ENCODE data around the gene BLOC1S1.
A peak's percentile ranks its signal among the peaks of the same experiment; 100 is the strongest.

The BLOC1S1 gene

DNA sequence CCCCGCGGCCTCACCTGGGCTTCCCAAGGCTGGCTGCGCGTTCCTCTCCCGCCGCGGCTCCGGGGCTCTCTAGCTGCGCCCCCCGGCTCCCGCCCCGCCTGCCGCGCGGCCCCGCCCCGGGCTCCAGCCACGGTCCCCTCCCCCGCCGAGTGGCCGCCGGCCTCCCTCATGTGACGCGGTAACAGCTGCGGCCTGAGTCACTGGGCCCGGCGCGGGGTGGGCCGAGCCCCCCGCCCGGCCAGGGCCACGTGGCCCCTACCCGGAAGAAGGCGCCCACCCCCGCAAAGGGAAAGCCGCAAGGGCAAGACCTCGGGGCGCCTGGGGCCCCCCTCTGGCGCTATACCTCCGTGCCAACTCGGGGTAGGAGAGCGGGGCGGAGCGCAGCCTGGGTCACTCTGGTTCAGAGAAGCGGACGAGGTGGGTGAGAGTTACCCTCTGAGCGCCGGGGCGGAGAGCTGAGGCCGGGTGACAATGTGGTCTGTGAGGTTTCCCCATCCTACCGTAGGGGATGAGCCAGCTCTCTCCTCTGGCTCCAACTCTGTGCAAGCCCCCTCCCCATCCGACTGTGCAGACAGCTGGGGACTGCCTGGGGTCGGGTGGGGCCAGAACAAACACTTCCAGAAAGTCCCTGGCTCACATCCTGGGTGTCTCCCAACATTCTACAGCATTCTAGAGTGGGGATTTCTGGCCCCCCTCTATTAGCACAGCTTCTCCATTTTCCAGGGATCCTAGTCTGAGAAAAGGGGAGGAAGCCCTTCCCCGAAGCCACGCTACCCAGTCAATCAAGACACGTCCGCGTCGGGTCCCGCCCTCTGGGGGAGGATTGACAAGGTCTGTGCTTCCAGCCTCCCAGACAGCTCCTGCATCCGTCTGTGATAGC, 13.3 kb downstream of the BLOC1S1 start, which contains the start of gene CD63:
Gene CD63 (minus strand): TSS at position 71 of the 880 bp plus-strand sequence. CDS start 668 bp downstream, outside the sequence.
- TF ChIP-seq, protein P1, sequence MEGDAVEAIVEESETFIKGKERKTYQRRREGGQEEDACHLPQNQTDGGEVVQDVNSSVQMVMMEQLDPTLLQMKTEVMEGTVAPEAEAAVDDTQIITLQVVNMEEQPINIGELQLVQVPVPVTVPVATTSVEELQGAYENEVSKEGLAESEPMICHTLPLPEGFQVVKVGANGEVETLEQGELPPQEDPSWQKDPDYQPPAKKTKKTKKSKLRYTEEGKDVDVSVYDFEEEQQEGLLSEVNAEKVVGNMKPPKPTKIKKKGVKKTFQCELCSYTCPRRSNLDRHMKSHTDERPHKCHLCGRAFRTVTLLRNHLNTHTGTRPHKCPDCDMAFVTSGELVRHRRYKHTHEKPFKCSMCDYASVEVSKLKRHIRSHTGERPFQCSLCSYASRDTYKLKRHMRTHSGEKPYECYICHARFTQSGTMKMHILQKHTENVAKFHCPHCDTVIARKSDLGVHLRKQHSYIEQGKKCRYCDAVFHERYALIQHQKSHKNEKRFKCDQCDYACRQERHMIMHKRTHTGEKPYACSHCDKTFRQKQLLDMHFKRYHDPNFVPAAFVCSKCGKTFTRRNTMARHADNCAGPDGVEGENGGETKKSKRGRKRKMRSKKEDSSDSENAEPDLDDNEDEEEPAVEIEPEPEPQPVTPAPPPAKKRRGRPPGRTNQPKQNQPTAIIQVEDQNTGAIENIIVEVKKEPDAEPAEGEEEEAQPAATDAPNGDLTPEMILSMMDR (IDR thresholded peaks at IDR 0.05), result no peak
- no peak for TF ChIP-seq ZFX (IDR thresholded peaks at IDR 0.05; ENCODE audit: borderline replicate concordance)

DNA sequence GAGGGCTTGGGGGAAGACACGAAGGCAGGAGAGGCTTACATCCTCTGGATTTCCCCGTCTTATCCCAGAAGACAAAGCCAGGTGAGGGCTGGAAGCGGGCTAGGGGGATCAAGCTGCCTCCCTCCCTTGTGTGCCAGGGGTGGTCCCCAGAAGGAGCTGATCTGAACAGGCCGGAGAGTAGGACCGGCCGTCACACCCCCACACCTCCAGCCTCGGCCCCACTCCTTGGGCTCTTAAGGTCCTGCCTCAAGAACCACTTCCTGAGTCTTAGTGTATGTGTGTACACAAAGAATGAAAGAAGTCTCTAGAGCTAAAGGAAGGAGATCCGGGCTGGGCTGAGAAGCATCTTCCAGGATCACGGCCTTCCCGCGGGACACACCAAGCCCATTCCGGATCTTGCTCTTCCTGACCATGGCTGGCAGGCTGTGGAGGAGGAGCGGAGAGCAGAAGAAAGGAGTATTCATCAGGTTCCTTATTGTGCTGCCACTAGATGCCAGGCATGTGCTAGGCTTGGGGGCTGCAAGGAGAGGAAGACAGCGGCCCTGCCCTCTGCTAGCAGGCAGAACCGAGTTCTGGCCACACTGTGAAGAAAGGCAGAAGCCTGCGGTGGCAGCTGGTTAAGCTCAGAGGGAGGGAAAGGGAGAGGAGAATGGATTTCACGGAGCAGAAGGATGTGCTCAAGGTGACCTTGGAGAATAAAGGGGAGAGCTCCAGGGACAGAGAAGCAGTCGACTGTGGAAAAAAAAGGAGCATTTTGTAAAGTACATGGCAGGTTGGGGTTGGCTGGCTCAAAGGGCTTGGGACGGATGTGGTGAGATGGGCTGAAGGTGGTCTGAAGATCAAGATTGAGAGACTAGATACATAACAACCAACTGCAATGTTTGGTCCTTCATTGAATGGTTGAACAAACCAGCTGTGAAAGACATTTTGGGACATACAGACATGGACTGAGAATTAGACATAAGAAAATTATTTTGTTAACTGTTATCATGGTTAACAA, 14.3 kb downstream of the BLOC1S1 start:
- H3K27ac ChIP-seq, result peak overlapping the region; percentile 99
- no peak for TF ChIP-seq ZFX (IDR thresholded peaks at IDR 0.05; ENCODE audit: borderline replicate concordance)
- TF ChIP-seq, protein P1 (IDR thresholded peaks at IDR 0.05), result no peak

More for the DNA sequence above, 13.3 kb downstream of the BLOC1S1 start, which contains the start of gene CD63:
- peak within 1 kb of the TSS; percentile 99 for H3K27ac ChIP-seq

DNA sequence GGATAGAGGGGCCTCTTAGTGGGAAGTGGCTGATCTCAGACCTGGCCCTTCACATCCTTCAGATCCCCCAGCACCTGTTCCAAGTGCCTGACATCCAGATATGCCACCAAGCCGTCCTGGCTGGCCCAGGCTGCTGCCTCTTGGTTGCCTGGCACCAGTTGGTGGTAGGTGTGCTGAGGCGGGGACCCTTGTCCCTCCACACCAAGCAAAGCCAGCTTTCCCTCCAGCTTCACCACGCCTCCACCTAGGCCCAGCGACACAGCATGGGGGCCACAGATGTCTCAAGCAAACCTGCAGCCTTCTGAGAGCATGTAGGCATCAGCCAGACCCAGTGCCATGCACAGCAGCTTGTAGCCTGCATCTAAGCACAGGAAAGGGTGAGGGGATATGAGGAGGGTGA, 16.4 kb downstream of the BLOC1S1 start:
- no peak overlapping the region for H3K27ac ChIP-seq
- TF ChIP-seq, protein P1 (IDR thresholded peaks at IDR 0.05), result no peak
- no peak for TF ChIP-seq ZFX (IDR thresholded peaks at IDR 0.05; ENCODE audit: borderline replicate concordance)

DNA sequence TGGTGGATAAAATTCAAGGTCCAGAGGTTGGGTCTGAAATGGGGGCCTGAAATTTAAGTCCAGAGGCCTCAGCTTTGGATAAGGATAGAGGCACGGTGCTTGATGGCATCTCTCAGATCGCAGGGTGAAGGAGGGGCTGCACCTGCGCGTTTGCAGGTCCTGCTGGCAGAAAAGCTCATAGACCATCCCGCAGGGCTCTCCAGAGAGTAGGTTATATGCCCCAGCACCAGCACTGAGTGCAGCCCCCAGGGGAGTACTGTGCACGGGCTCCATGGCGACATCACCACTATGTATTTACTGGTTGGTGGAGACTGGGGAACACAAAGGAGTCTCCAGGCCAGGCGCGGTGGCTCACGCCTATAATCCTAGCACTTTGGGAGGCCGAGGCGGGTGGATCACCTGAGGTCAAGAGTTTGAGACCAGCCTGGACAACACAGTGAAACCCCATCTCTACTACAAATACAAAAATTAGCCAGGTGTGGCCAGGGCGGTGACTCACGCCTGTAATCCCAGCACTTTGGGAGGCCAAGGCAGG, 17.2 kb downstream of the BLOC1S1 start:
- TF ChIP-seq, protein P1 (IDR thresholded peaks at IDR 0.05), result no peak
- TF ChIP-seq ZFX (IDR thresholded peaks at IDR 0.05; ENCODE audit: borderline replicate concordance), result no peak
- no peak overlapping the region for H3K27ac ChIP-seq

DNA sequence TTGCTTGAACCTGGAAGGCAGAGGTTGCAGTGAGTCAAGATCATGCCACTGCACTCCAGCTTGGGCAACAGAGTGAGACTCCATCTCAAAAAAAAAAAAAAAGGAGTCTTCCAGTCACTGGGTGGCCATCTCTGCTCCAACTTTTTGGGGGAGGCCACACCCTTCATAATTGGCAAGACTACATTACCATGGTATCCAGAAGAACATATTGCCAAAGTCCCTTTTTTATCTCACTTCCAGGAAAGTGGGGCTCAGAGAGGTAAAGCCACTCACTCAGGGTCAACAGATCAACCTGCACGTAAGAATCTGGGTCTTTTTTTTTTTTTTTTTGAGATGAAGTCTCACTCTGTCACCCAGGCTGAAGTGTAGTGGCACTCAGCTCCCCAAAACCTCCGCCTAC, 18.0 kb downstream of the BLOC1S1 start:
- TF ChIP-seq, protein P1 (IDR thresholded peaks at IDR 0.05), result no peak
- TF ChIP-seq ZFX (IDR thresholded peaks at IDR 0.05; ENCODE audit: borderline replicate concordance), result no peak

DNA sequence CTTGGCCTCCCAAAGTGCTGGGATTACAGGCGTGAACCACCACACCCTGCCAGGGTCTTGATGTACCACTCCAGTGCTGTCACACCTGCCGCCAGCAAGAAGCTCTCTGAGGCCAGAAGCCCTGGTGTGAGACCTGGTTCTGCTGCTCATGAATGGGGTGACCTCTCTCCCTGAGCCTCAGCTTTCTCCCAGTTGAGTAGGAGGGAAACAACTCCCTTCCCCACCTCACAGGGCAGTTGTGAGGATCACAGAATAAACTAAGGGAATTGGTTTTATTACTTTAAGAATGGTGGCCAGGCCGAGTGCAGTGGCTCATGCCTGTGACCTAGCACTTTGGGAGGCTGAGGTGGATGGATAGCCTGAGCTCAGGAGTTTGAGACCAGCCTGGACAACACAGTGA, 18.7 kb downstream of the BLOC1S1 start:
- no peak for TF ChIP-seq ZFX (IDR thresholded peaks at IDR 0.05; ENCODE audit: borderline replicate concordance)
- TF ChIP-seq, protein P1 (IDR thresholded peaks at IDR 0.05), result no peak

More for the DNA sequence above, 18.0 kb downstream of the BLOC1S1 start:
- no peak overlapping the region for H3K27ac ChIP-seq

More for the DNA sequence above, 18.7 kb downstream of the BLOC1S1 start:
- H3K27ac ChIP-seq, result no peak overlapping the region
